HEK293 (cell line): ENCODE results near the gene DGKB.

Source experiments
- TCF7L2 ChIP-seq: IDR thresholded peaks from 2 replicates; pipeline ENCODE4 v1.6.1; 2011; ENCODE audit warnings: low read depth, mild to moderate bottlenecking, inconsistent platforms, low read length, moderate library complexity, borderline replicate concordance
- ZBTB49 ChIP-seq: fragments of 450-650 bp; formaldehyde crosslinking; IDR thresholded peaks from 2 replicates; pipeline ENCODE4 v1.5.1; 2016; ENCODE audit warnings: missing biosample characterization, missing genetic modification characterization, low read depth
- ZFHX2 ChIP-seq: fragments of 450-650 bp; formaldehyde crosslinking; conservative IDR thresholded peaks from 2 replicates; pipeline ENCODE4 v1.5.1; 2016; ENCODE audit warnings: missing biosample characterization, missing genetic modification characterization
- ZNF398 ChIP-seq: fragments of 450-650 bp; formaldehyde crosslinking; IDR thresholded peaks from 2 replicates; pipeline ENCODE4 v1.5.1; 2017; ENCODE audit warnings: missing biosample characterization, missing genetic modification characterization
- ZNF654 ChIP-seq: fragments of 450-650 bp; formaldehyde crosslinking; IDR thresholded peaks from 2 replicates; pipeline ENCODE4 v1.5.1; 2016; ENCODE audit warnings: low read depth, missing biosample characterization, missing genetic modification characterization
- ZNF777 ChIP-seq: fragments of 450-650 bp; formaldehyde crosslinking; IDR thresholded peaks from 2 replicates; pipeline ENCODE4 v1.5.1; 2017; ENCODE audit warnings: missing biosample characterization, missing genetic modification characterization, borderline replicate concordance
- ZNF843 ChIP-seq: fragments of 450-650 bp; formaldehyde crosslinking; IDR thresholded peaks from 2 replicates; pipeline ENCODE4 v1.5.1; 2016; ENCODE audit warnings: missing biosample characterization, missing genetic modification characterization
- TF ChIP-seq, protein P1 (sequence below): fragments of 450-650 bp; formaldehyde crosslinking; IDR thresholded peaks from 2 replicates; pipeline ENCODE4 v1.5.1; 2016; ENCODE audit warnings: missing biosample characterization, missing genetic modification characterization
- TF ChIP-seq, protein P2 (sequence below): fragments of 450-650 bp; formaldehyde crosslinking; IDR thresholded peaks from 2 replicates; pipeline ENCODE4 v1.5.1; 2016; ENCODE audit warnings: missing biosample characterization, missing genetic modification characterization

DNA sequence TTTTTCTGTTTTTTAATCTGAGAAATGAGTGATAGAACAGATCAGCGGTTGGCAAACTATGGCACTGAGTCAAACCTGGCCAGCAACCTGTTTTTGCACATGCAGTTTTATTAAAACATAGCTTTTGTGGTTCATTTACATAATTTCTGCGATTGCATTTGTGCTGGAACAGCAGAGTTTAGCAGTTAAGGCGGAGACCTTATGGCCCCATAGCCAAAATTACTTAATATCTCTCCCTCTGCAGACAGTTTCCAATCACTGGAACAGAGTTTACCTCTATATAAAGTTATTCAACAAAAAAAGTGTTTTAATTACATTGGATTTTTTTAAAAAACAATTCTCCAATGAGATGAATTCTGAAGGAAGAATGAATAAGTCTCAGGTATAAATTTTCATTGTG is 212.1 kb downstream of the DGKB start:
- TF ChIP-seq TCF7L2, result no peak
- TF ChIP-seq, protein P1, sequence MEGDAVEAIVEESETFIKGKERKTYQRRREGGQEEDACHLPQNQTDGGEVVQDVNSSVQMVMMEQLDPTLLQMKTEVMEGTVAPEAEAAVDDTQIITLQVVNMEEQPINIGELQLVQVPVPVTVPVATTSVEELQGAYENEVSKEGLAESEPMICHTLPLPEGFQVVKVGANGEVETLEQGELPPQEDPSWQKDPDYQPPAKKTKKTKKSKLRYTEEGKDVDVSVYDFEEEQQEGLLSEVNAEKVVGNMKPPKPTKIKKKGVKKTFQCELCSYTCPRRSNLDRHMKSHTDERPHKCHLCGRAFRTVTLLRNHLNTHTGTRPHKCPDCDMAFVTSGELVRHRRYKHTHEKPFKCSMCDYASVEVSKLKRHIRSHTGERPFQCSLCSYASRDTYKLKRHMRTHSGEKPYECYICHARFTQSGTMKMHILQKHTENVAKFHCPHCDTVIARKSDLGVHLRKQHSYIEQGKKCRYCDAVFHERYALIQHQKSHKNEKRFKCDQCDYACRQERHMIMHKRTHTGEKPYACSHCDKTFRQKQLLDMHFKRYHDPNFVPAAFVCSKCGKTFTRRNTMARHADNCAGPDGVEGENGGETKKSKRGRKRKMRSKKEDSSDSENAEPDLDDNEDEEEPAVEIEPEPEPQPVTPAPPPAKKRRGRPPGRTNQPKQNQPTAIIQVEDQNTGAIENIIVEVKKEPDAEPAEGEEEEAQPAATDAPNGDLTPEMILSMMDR (tag by site-specific recombination), result no peak
- TF ChIP-seq ZNF654 (tag by site-specific recombination), result no peak
- TF ChIP-seq ZBTB49 (tag by site-specific recombination), result no peak
- TF ChIP-seq ZNF398 (tag by site-specific recombination), result no peak
- TF ChIP-seq ZFHX2, result no peak
- no peak for TF ChIP-seq ZNF777 (tag by site-specific recombination)
- TF ChIP-seq ZNF843 (tag by site-specific recombination), result no peak
- TF ChIP-seq, protein P2, sequence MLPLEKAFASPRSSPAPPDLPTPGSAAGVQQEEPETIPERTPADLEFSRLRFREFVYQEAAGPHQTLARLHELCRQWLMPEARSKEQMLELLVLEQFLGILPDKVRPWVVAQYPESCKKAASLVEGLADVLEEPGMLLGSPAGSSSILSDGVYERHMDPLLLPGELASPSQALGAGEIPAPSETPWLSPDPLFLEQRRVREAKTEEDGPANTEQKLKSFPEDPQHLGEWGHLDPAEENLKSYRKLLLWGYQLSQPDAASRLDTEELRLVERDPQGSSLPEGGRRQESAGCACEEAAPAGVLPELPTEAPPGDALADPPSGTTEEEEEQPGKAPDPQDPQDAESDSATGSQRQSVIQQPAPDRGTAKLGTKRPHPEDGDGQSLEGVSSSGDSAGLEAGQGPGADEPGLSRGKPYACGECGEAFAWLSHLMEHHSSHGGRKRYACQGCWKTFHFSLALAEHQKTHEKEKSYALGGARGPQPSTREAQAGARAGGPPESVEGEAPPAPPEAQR (tag by site-specific recombination), result no peak
